Fibroblast of skin of abdomen (primary cell): Measurements from ENCODE around the gene SLC44A5.
"Not testable (repeated sequence)": the region's sequence is repeated elsewhere in the genome, so short reads cannot be mapped to it uniquely, and the experiment has no call there.

ENCODE experiments used
- DNase-seq: peaks from one replicate; pipeline ENCODE4 v3.0.0-alpha.2; 2013

The SLC44A5 gene

GRCh38 chr1:75520862-75521475 lies 89.9 kb downstream of the SLC44A5 start:
- DNase-seq: no peak

DNA sequence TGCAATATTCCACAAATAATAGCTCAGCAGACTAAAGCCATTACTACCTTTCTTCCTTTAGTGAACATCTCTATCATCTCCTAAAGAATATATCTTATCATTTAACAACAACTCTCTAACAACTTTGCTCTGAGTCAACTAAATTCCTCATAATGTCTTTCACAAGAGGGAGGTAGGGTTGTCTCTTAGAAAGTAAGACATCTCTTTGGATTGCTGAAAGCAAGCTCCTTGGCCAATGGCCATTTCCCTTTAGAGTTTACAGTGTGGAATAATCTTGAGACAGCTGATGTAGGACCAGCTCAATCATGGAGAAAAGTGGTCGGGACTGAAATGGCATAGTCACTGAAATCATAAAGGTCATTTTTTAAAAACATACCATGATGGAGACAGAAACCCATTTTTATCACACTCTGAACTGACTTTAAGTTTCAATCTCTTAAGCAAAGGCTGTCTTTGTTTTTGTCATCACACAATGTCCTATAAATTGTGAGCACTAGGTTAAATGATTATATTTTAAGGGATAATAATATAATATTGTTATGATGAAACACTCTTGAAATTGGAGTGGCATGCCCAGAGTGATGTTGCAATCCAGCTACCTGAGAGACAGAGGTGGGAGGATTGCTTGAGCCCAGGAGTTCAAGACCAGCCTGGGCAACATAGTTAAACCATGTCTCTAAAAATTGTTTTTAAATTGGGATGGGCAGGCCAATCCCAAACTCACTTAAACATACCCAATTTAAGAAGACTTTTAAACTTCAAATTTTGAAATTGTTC lies 91.1 kb downstream of the SLC44A5 start:
- DNase-seq: no peak

DNA sequence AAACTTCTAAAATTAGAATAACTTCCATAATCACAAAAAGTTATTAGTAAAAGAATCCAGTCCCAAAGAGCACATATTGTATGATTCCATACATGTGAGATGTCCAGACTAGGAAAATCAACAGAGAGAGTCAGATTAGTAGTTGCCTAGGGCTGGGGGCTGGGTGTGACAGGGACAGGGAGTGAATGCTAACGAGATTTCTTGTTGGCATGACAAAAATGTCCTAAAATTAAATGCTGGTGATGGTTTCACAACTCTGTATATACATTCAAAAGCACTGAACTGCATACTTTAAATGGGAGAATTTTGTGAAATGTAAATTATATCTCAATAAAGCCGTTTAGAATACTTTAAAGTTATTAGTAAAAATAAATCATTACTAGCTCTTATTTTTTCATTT lies 92.2 kb downstream of the SLC44A5 start:
- no peak for DNase-seq

DNA sequence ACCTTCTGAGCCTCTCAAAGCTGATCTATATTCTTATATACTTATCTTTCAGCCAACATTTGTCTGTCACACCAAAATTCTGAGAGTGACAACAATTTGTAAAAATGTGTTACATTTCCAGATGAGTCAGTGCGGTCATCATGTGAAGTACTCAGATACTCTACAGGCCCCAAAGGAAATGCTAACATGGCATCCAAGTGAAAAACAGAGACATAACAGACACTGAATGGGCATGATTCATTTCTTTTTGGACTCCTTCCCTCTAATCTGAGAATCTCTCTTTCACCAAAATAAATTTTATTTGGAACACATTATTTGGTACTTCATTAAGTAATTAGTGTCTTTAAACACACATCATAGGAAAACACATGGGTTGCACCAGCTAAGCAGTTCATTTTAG lies 96.6 kb downstream of the SLC44A5 start:
- DNase-seq: no peak

DNA sequence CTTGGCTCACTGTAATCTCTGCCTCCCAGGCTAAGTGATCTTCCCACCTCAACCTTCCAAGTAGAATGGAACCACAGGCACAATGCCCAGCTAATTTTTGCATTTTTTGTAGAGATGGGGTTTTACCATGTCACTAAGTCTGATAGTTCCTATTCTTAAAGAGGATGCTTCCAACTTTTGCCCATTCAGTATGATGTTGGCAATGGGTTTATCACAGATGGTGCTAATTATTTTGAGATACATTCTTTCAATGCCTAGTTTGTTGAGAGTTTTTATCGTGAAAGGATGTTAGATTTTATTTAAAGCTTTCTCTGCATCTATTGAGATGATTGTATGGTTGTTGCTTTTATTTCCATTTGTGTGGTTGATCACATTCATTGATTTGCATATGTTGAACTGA lies 103.9 kb downstream of the SLC44A5 start:
- DNase-seq: no peak

DNA sequence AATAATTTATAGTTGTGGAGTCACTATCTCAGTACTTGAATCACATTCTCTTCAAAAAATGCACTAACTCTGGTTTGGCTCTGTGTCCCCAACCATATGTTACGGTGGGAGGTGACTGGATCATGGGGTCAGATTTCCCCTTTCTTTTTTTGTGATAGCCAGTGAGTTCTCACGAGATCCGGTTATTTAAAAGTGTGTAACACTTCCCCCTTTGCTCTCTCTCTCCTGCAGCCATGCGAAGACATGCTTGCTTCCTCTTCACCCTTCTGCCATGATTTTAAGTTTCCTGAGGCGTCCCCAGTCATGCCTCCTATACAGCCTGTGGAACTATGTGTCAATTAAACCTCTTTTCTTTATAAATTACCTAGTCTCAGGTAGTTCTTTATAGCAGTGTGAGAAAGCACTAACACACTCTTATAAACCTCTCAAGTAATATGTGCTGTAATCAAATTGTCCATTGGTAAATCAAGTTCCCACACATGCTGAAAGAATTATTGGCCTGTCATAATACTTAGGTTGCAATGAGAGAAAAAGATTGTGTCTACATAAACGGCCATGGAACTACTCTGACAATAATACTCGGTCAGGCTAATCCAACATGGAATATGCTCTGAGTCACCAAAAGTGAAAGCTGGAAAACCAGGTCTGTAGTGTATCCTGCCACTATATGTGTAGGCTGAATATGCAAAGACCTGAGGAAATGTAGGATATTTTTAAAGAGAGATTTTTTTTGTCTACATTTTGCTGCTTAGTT lies 107.5 kb downstream of the SLC44A5 start:
- DNase-seq: no peak

DNA sequence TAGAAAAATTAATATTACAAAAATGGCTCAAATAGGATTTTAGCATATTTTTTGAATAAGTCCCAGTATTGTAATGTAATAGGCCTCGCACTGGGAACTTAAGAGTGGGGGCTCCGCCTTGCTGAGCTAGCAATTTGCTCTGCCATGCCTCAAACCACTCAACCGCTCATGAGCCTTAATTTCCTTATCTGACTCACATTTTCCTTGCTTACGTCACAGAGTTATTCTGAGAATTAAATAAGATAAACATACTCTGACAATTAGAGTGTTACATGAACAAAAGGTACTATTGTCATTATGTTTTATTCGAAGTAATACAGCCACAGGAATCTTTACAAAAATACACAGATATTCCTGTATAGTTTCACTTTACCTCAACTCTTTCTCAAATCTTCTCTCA lies 108.1 kb downstream of the SLC44A5 start:
- no peak for DNase-seq

DNA sequence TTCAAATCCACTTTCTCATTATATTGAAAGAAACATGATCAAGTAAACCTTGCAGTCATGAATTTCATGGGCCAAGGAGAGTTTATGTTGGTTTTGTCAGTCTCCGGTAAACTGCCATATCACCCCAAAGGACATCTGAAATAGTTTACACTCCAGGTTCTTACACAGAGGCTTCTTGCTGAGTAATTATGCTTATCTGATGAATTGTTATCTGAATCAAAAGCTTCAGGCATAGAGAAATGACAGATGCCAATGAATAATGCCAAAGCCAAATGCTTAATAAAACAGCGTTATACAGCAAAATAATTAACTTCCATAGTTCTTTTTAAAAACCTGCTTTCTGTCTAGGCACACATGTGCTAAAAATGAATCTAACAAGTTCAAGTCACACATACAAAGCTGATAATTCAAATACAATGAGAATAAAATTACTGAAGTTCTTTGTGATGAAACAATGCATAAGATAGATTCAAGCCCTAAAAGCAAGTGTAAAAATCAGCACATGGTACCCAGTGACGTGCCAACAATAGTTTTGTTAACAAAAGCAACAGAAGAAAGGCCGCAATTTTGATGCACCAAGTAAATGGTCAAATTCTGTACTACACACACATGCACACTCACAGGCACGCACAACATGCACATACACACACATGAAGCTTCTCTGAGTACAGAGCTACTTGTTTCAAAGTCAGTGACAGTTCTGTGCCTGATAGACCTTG lies 109.2 kb downstream of the SLC44A5 start:
- DNase-seq: no peak

GRCh38 chr1:75492011-75492410 lies 118.9 kb downstream of the SLC44A5 start:
- no peak for DNase-seq

- DNase-seq: no peak
These were observed 123.5 kb downstream of the SLC44A5 start for GRCh38 chr1:75487399-75487798.

DNA sequence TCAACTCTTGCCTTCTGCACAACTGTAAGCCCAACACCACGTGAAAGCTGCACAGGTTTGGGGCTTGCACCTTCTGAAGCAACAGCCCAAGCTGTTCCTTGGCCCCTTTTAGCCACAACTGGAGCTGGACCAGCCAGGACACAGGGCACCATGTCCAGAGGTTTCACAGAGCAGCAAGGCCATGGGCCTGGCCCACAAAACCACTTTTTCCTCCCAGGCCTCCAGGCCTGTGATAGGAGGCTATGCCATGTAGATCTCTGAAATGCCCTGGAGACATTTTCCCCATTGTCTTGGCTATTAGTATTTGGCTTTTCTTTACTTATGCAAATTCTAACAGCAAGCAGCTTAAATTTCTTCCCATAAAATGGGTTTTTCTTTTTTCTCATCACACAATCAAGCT lies 126.1 kb downstream of the SLC44A5 start:
- no peak for DNase-seq

- DNase-seq: no peak
These were observed 128.0 kb downstream of the SLC44A5 start for GRCh38 chr1:75482951-75483350.

DNA sequence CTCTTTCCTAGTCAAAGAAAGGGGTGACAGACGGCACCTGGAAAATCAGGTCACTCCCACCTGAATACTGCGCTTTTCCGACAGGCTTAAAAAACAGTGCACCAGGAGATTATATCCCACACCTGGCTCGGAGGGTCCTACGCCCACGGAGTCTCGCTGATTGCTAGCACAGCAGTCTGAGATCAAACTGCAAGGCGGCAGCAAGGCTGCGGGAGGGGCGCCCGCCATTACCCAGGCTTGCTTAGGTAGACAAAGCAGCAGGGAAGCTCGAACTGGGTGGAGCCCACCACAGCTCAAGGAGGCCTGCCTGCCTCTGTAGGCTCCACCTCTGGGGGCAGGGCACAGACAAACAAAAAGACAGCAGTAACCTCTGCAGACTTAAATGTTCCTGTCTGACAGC lies 134.4 kb downstream of the SLC44A5 start:
- DNase-seq: not testable (repeated sequence)

- DNase-seq: no peak
These were observed 135.2 kb downstream of the SLC44A5 start for GRCh38 chr1:75475696-75476095.

DNA sequence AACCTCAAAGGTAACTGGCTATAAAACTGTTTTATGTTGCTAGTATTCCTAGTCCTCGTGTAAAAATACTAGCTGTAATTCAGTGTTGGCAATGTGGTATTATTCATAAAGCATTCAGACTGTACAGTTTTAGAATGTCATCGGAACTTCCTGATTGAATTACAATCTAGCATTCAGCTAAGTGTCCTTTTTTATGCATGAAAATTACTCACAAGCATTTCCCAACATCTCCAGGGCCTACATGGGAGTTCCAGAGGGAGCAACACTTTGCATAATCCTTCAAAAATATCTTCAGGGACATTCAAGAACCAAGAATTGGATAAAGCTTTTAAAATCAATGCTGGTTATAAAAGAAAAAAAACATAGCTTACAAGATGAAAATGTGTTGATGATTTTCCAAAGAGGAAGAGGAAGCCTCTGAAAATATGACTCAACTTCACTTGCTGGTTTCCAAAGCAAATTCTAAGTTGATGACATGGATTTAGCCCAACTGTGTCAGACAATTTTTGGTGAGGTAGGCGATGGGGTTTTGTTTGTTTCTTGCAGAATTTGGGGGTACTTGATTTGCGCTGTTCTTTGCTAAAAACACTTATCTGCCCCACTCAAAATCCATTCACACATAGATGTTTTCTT lies 137.8 kb downstream of the SLC44A5 start:
- no peak for DNase-seq

DNA sequence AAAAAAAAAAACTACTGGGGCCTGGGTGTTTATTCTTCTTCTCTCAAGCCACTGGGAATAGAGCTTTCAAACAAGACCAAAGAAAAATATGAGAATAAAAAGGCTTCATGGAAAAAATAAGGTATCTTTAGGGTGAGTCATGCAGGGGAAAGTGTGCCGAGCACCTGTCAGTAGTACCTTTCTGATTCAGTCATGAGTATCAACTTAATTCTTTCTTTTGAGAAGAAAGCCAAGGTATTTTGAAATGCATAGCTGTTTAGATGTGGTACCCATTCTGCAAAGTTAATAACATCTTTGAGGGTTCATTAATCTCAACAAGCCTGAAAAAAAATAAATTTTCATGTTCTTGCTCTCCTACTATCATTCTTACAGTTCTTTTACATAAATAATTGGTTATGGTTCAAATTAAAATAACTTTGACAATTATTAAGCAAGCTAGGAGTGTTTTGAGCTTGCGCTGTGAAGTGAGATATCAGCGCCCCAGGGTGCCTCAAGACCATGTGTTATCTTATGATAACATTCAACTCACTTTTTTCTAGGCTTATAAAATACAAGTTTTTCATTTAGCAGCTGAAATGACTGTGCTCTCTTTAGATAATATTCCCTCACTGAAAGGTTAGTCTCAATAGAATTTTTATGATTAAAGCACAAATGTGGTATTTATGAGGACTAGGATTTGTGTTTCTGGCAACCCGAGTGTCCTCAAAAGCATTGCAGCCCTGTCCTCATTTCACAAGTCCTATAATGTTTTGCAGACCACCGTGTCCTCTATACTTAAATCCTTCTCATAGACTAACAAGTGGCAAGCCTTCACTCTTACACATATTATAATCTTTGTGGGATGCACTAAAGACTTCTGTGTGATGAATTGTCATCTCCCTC lies 138.6 kb downstream of the SLC44A5 start:
- DNase-seq: no peak

DNA sequence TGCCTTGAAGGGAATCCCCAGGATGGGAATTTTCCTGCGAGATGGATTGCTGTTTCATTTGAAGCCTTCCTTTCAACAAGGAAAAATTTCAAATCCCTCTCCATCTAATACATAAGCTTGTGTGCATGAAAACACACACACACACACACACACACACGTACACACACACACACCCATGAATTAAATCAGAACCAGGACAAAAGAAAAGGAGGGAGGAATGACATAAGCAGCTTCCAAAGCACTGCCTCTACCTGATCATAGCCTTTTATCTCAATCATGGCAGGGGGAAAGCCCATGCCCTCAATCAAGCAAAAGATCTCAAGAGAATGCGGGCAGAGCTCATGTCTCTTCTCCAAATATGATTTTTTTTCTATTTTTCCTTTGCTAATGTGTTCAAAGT lies 139.7 kb downstream of the SLC44A5 start:
- DNase-seq: no peak

GRCh38 chr1:75470448-75470847 lies 140.5 kb downstream of the SLC44A5 start:
- no peak for DNase-seq

- no peak for DNase-seq
These were observed 141.2 kb downstream of the SLC44A5 start for GRCh38 chr1:75469586-75470173.

- no peak for DNase-seq
These were observed 149.0 kb downstream of the SLC44A5 start for GRCh38 chr1:75461808-75462325.

- no peak for DNase-seq
These were observed 160.9 kb downstream of the SLC44A5 start for GRCh38 chr1:75449998-75450397.
